Stimulated activated CD8-positive, alpha-beta memory T cell treated with anti-CD3 and anti-CD28 coated beads, Interleukin-4, amount 100 ng/mL, for 48 hours (primary cell): Measurements from ENCODE around the gene CIRBP.

Source experiments
- DNase-seq: peaks from one replicate; pipeline ENCODE4 v3.0.0-alpha.2; 2020

The CIRBP gene

GRCh38 chr19:1231729-1232637 lies 37.1 kb upstream of the CIRBP start:
- DNase-seq: no peak

DNA sequence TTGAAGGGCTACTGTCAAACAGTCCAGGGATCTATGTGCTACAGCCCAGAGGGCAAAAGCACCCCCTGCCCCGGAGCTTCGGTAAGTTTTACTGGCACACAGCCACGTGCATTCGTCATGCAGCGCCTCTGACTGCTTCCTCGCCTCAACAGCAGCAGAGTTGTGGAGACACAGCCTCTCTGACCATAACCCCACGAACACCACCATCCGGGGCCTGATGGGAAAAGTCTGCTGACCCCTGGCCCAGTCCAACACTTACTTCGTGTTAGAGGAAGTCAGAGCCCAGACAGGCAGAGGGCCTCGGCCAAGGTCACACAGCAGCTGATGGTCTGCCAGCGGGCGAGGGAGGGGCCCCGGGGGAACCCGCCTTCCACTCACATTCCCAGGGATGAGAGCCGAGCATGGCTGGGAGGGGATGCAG lies 36.5 kb upstream of the CIRBP start:
- DNase-seq: no peak

GRCh38 chr19:1233115-1233667 lies 35.9 kb upstream of the CIRBP start:
- DNase-seq: no peak

GRCh38 chr19:1234051-1234954 lies 34.8 kb upstream of the CIRBP start:
- DNase-seq: no peak

DNA sequence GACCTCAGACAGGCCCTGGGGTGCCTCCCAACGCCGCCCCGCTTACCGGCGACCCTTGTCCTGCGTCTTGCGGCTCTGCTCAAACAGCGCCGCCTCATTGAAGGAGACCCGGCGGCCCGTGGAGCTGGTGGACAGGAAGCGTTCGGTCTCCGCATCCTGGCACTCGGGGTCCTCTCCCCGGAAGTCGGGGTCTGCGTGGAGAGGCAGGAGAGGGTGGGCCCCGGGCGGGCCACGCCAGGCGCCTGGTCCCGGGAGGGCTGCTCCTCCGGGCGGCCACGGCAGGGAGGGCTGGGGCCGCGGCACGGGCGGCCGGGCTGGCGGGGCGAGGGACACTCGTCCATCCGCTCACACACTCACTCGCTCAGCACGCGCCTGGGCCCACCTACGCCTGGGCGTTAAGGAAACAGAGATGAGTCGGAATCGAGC lies 34.2 kb upstream of the CIRBP start:
- no peak for DNase-seq

DNA sequence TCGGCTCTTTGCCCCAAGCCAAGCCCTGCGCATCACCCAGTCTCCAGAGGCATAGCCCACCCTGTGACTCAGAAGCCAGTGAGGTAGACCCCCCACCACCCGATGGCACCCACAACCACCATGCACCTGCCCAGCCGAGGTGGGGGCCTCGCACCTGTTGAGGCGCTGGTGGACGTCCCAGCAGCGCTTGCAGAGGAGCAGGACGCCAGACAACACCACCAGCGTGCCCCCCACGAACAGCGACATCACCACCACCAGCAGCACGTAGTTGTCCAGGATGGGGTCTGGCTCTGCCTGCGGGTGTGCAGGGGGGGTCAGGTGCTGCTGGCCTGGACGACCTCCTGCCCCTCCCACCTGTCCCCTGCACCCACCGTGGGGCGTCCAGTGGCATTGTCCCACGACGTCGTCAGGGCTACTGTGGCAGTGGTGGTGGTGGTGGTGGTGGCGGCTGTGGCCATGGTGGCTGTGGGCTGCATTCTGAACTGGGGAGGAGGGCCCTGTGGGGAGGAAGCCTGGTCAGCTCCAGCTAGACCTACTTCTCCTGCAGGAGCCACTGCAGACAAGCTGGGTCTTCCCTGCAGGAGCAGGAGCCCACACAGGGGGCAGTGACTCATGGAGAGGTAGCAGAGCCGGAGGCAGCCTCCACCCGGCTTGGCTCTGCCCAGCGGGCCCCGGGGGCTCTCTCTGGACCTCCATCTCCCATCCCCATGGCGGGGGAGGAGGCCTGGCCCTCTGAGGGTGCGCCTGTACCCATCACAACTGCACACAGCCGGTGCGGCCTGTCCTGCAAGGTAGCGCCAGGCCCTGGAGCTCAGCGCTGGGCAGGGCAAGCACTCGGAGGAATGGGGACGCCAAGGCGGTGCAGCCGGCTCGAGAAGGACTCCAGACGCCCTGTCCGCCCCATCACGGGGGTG lies 33.2 kb upstream of the CIRBP start:
- no peak for DNase-seq

DNA sequence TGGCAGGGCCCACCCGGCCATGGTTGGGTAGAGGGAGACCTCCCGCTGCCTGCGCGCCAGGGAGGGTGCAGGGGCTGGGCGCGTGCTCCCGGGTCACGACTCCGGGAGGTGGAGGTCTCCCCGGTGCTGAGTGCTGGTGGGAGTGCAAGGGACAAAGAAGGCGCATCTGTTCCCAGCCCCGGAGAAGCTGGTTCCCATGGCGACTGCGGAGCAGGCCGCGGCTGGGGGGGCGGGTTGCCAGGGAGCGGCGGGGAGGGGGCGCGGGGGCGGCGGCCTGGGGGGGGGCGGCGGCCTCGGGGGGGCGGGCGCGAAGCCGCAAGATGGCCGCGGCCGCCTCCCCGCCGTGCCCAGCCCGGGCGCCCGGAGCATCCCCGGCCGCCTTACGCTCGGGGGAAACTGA lies 32.6 kb upstream of the CIRBP start:
- no peak for DNase-seq

GRCh38 chr19:1237027-1237659 lies 32.0 kb upstream of the CIRBP start:
- DNase-seq: no peak

GRCh38 chr19:1237754-1238368 lies 31.3 kb upstream of the CIRBP start, which contains the start of gene CBARP:
Gene CBARP, minus strand, starts transcription at chr19:1238005. Its CDS starts 1,905 bp downstream, at chr19:1236100.
- no peak for DNase-seq

GRCh38 chr19:1238369-1239303 lies 30.5 kb upstream of the CIRBP start:
- DNase-seq: no peak

DNA sequence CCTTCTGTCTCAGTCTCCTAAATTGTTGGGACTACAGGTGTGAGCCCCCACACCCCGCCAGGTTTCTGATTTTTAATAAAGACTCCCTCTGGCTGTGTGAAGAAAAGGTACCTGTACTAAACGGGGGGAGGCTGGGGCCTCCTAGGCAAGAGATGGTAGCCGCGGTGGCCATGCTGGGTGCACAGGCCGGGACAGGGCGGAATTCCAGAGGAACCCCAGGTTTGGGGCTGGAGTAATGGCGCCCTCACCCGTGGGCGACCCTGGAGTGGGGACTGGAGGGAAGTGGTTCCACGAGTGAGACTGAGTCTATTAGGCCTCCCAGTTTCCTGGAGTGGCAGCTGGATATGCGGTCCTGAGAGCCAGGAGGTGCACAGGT lies 29.7 kb upstream of the CIRBP start:
- DNase-seq: no peak

DNA sequence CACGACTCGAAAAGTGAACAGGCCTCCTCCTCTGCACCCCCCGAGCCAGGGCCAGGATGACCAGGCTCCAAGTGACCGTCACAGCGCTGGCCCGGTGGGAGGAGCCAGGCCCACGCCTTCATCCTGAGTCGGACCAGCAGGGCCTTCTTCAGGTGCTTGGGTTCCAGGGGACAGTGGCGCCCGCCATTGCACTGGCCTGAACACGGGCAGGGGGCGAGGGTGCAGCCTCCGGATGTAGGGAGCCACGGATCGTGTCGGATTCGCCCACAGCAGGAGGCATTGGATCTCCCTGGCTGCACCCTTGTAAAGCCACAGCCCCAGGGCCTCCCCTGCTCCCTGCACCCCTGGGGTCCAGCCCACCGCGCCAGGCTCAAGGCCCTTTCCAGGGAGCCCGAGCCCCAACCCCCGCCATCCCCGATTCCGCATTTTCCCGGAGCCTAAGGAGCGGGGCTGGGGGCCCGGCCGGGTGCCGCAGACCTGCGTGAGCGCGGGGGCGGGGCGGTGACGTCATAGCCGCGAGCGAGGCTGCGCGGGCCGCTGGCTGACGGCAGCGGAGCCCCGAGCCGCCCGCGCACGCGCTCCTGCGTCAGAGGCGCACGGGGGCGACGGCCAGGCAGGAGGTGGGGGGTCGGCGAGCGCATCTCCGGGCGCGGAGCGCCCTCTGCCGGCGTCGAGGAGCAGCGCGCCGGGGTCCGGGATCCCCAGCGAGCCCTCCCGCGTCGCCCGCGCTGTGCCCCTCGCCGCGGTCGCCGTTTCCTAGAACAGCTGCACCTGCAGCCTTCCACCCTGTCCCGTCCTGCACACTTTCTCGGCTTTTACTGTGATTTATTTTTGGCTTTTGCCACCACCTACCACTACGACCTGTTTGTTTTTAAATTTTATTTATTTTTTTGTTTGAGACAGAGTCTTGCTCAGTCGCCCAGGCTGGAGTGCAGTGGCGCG lies 29.1 kb upstream of the CIRBP start:
- DNase-seq: peak; percentile 96

DNA sequence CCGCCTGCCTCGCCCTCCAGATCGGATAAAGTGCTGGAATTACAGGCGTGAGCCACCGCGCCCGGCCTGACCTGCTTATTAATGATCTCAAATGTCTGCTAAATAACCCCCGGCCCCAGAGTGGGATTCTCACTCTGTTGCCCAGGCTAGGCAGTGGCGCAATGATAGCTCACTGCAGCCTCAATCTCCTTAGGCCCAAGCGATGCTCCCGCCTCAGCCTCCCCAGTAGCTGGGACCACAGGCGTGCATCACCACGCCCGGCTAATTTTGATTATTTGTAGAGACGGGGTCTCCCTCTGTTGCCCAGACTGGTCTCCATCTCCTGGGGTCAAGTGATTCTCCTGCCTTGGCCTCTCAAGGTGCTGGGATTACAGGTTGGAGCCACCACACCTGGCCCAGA lies 28.2 kb upstream of the CIRBP start:
- DNase-seq: no peak

- peak; percentile 95 for DNase-seq
These were observed 27.6 kb upstream of the CIRBP start, which contains the start of gene ATP5F1D for GRCh38 chr19:1241417-1242095. Gene ATP5F1D, plus strand, starts transcription at chr19:1241751. Its CDS starts 100 bp downstream, at chr19:1241851.

GRCh38 chr19:1243768-1244692 lies 25.1 kb upstream of the CIRBP start:
- DNase-seq: peak; percentile 91

DNA sequence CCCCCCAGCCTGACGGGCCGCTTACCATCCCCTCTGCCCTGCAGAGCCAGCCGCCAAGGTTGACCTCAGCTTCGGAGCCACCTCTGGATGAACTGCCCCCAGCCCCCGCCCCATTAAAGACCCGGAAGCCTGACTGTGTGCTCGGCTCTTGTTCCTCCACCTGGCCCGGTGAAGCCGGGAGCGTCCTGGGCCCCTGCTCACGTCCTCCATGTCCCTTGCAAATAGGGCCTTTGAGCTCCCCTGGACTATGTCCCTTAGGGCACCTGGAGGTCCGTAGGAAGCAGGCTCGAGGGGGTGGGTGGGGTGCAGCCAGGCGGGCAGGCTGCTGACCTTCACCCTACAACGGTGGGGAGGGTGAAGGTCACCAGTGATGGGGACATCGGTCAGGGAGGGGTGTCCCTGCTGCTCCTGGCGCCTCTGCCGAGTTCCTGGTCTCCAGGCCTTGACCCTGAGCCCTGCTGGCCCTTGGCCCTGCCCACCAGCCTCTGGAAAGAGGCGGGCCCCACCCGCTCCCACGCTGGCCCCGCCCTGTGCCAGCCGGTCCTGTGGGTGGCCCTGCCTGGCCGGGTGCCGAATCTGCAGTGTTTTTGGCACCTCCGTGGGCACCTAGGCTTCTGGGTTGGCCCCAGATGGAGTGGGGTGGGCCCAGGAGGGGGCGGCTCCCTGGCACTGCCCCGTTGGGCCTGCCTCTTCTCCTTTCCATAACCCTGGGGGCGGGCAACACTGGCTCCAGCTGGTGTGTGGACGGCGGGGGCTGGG lies 24.3 kb upstream of the CIRBP start:
- DNase-seq: no peak
